GM23338 (cell line): ENCODE results near the gene TMEM217. TPM values are rescaled to one million over a fixed set of nuclear protein-coding genes. Genes with fewer than 3 reads are reported as not detected.

ENCODE experiments used
- ATAC-seq: fragments of 200-7000 bp; cut with Tn5 transposase; 3 replicates; pipeline ENCODE4 v1.9.1; 2020
- DNase-seq: peaks from one replicate; pipeline ENCODE4 v3.0.0-alpha.2; 2015; ENCODE audit warnings: low spot score
- H2AFZ ChIP-seq: fragments of 200-600 bp; sonication (generic); 2 replicates; pipeline ENCODE4 v1.8.0; 2016; ENCODE audit warnings: antibody characterized with exemption, mild to moderate bottlenecking, moderate library complexity
- H3F3A ChIP-seq: fragments of 200-600 bp; sonication (generic); replicated peaks from 2 replicates; pipeline ENCODE4 v1.8.0; 2017; ENCODE audit warnings: antibody characterized with exemption, mixed run types, low read depth
- H3K27ac ChIP-seq: fragments of 200-600 bp; sonication (generic); 2 replicates; pipeline ENCODE4 v1.6.1; 2016; ENCODE audit warnings: low read depth
- H3K27me3 ChIP-seq: fragments of 200-600 bp; sonication (generic); 2 replicates; pipeline ENCODE4 v1.8.0; 2016; ENCODE audit warnings: mild to moderate bottlenecking, mixed run types, moderate library complexity; ENCODE audit not compliant: insufficient read depth
- H3K36me3 ChIP-seq: fragments of 200-600 bp; sonication (generic); 2 replicates; pipeline ENCODE4 v1.8.0; 2016; ENCODE audit warnings: mild to moderate bottlenecking; ENCODE audit not compliant: insufficient read depth
- H3K4me1 ChIP-seq: fragments of 200-600 bp; sonication (generic); 2 replicates; pipeline ENCODE4 v1.8.0; 2016; ENCODE audit warnings: mild to moderate bottlenecking, moderate library complexity; ENCODE audit not compliant: insufficient read depth
- H3K4me2 ChIP-seq: fragments of 200-600 bp; sonication (generic); 2 replicates; pipeline ENCODE4 v1.7.1; 2017; ENCODE audit warnings: mixed run types
- H3K4me3 ChIP-seq: fragments of 200-600 bp; sonication (generic); 2 replicates; pipeline ENCODE4 v1.6.1; 2016; ENCODE audit warnings: mixed run types
- H3K79me2 ChIP-seq: fragments of 200-600 bp; sonication (generic); replicated peaks from 2 replicates; pipeline ENCODE4 v1.8.0; 2017; ENCODE audit warnings: mild to moderate bottlenecking; ENCODE audit not compliant: insufficient read depth
- H3K9me2 ChIP-seq: fragments of 200-600 bp; sonication (generic); 2 replicates; pipeline ENCODE4 v1.8.0; 2017; ENCODE audit not compliant: insufficient read depth
- H4K20me1 ChIP-seq: fragments of 200-600 bp; sonication (generic); replicated peaks from 2 replicates; pipeline ENCODE4 v1.8.0; 2017; ENCODE audit warnings: mild to moderate bottlenecking; ENCODE audit not compliant: insufficient read depth
- H3K27ac Mint-ChIP-seq: 2 replicates; pipeline ENCODE4 v1.8.0; 2020; ENCODE audit warnings: inconsistent platforms, mild to moderate bottlenecking, moderate library complexity, mixed read lengths
- H3K27me3 Mint-ChIP-seq: 3 replicates; pipeline ENCODE4 v1.8.0; 2022; ENCODE audit warnings: low read depth, mild to moderate bottlenecking, moderate library complexity, mixed read lengths, inconsistent platforms; ENCODE audit not compliant: insufficient read depth, poor library complexity
- H3K36me3 Mint-ChIP-seq: 3 replicates; pipeline ENCODE4 v1.8.0; 2021; ENCODE audit warnings: low read depth, mild to moderate bottlenecking, inconsistent platforms, moderate library complexity, mixed read lengths
- H3K4me1 Mint-ChIP-seq: 3 replicates; pipeline ENCODE4 v1.8.0; 2020; ENCODE audit warnings: mild to moderate bottlenecking, inconsistent platforms, mixed read lengths
- H3K4me3 Mint-ChIP-seq: 3 replicates; pipeline ENCODE4 v1.8.0; 2021; ENCODE audit warnings: moderate library complexity, mild to moderate bottlenecking, inconsistent platforms, mixed read lengths
- H3K9me3 Mint-ChIP-seq: 3 replicates; pipeline ENCODE4 v1.8.0; 2020; ENCODE audit warnings: moderate library complexity, mild to moderate bottlenecking, inconsistent platforms, mixed read lengths
- CREB1 ChIP-seq: fragments of 250-450 bp; sonication (Bioruptor Pico); IDR thresholded peaks from 2 replicates; pipeline ENCODE4 v1.5.0; 2020; ENCODE audit warnings: low read depth, mild to moderate bottlenecking, moderate library complexity
- EZH2 ChIP-seq: fragments of 200-600 bp; sonication (generic); IDR thresholded peaks from one replicate; pipeline ENCODE4 v1.8.0; 2017; ENCODE audit warnings: antibody characterized with exemption, mild to moderate bottlenecking, low read depth; ENCODE audit not compliant: unreplicated experiment
- EZH2phosphoT487 ChIP-seq: fragments of 200-600 bp; sonication (generic); IDR thresholded peaks from one replicate; pipeline ENCODE4 v1.8.1; 2018; ENCODE audit warnings: antibody characterized with exemption; ENCODE audit not compliant: unreplicated experiment
- JUNB ChIP-seq: IDR thresholded peaks from one replicate; pipeline ENCODE4 v1.6.1; 2016; ENCODE audit warnings: antibody characterized with exemption; ENCODE audit not compliant: unreplicated experiment
- NANOG ChIP-seq: IDR thresholded peaks from 2 replicates; pipeline ENCODE4 v1.6.1; 2016; ENCODE audit warnings: antibody characterized with exemption, borderline replicate concordance
- POLR2AphosphoS5 ChIP-seq: IDR thresholded peaks from 2 replicates; pipeline ENCODE4 v1.6.1; 2016; ENCODE audit warnings: antibody characterized with exemption, low read depth
- STAT1 ChIP-seq: IDR thresholded peaks from one replicate; pipeline ENCODE4 v1.6.1; 2016; ENCODE audit warnings: antibody characterized with exemption; ENCODE audit not compliant: unreplicated experiment
- ZNF114 ChIP-seq: fragments of 250-450 bp; sonication (Bioruptor Pico); IDR thresholded peaks from 2 replicates; pipeline ENCODE4 v1.5.0; 2020; ENCODE audit warnings: mild to moderate bottlenecking, moderate library complexity
- ZNF331 ChIP-seq: fragments of 250-450 bp; sonication (Bioruptor Pico); IDR thresholded peaks from 2 replicates; pipeline ENCODE4 v1.5.0; 2020; ENCODE audit warnings: low read depth, mild to moderate bottlenecking, moderate library complexity
- polyA plus RNA-seq: library from polyadenylated mRNA; unstranded; fragments of >200 nt; fragmentation: Nextera tagmentation; extraction: Ambion mirVana; gene quantifications from 2 replicates; pipeline ENCODE4 v1.2.1, GENCODE V29; 2016
- total RNA-seq: library from RNA; depleted of rRNA; stranded (reverse); fragments of >200 nt; shearing (Covaris generic); gene quantifications from 2 replicates; pipeline ENCODE4 v1.2.3, GENCODE V29; 2014
- TF ChIP-seq, protein P1 (sequence below), 2 experiments: fragments of 200-600 bp in 1 of 2; sonication (generic) in 1 of 2; conservative IDR thresholded peaks; 2 replicates each; pipeline versions ENCODE4 v1.5.1 to v1.6.1; 2016 to 2017; ENCODE audit warnings: antibody characterized with exemption in 2 of 2, low read depth in 2 of 2, mild to moderate bottlenecking in 2 of 2, moderate library complexity in 1 of 2
- TF ChIP-seq, protein P2 (sequence below): IDR thresholded peaks from 2 replicates; pipeline ENCODE4 v1.6.1; 2016; ENCODE audit warnings: antibody characterized with exemption
- TF ChIP-seq, protein P3 (sequence below): fragments of 250-450 bp; sonication (Bioruptor Pico); IDR thresholded peaks from 2 replicates; pipeline ENCODE4 v1.5.0; 2020; ENCODE audit warnings: mild to moderate bottlenecking, moderate library complexity
- TF ChIP-seq, protein P4 (sequence below): IDR thresholded peaks from one replicate; pipeline ENCODE4 v1.6.1; 2018; ENCODE audit warnings: antibody characterized with exemption; ENCODE audit not compliant: unreplicated experiment

TMEM217 gene
- total and polyA plus RNA-seq, 2 experiments from 2014 or later, result 1.3 TPM; not detected in 1

DNA sequence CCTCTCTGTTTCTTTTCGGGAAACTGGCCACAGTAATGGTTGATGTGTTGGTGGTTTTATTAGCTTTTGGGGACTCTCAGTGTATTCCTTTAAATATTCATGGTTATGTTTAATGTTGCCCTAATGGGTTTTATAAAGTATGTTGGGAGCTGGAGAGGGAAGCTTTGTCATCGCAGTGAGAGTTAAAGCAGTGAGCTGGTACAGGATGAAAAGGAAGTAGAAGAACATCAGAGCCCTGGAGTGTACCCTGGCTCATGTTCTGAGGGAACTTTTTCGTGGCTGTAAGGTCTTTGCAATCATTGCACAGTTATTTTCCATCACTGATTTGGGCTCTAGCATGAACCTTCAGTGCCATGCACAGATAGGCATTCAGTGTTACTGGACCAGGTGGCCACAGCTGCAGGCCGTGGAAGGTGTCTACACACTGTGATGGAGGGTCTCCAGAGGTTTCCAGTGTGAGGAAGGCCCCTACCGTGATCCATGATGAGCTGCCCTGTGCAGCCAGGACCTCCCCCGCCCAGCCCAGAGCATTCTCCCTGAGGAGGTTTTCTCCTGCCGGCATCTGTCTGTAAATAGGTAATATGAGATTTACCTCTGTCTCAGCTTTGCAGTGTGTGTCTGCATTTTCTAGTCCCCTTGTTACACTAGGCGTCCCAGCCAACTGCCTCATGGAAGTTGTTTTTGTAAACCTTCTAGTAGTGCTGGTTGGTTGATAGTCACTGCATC is 22.4 kb upstream of the TMEM217 start:
- Mint-ChIP-seq H3K4me1 (no peaks in the 10 kb centered on the region), H3K27ac (peak overlapping the region; percentile 46; the same call in 1 of the 2 replicates), H3K36me3 (peaks cover 41% of the 10 kb centered on the region), H3K9me3 (no peaks in the 10 kb centered on the region), H3K4me3 (no peak overlapping the region), H3K27me3 (no peaks in the 10 kb centered on the region)
- peaks cover 10% of the 10 kb centered on the region; the same call in 1 of the 2 replicates for H4K20me1 ChIP-seq
- TF ChIP-seq, protein P1, sequence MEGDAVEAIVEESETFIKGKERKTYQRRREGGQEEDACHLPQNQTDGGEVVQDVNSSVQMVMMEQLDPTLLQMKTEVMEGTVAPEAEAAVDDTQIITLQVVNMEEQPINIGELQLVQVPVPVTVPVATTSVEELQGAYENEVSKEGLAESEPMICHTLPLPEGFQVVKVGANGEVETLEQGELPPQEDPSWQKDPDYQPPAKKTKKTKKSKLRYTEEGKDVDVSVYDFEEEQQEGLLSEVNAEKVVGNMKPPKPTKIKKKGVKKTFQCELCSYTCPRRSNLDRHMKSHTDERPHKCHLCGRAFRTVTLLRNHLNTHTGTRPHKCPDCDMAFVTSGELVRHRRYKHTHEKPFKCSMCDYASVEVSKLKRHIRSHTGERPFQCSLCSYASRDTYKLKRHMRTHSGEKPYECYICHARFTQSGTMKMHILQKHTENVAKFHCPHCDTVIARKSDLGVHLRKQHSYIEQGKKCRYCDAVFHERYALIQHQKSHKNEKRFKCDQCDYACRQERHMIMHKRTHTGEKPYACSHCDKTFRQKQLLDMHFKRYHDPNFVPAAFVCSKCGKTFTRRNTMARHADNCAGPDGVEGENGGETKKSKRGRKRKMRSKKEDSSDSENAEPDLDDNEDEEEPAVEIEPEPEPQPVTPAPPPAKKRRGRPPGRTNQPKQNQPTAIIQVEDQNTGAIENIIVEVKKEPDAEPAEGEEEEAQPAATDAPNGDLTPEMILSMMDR (conservative IDR thresholded peaks at IDR 0.05; ENCODE audit: low read depth in 2 of 2), result no peak
- no peak for TF ChIP-seq JUNB
- TF ChIP-seq POLR2AphosphoS5, result no peak
- TF ChIP-seq EZH2phosphoT487, result no peak
- no peak for TF ChIP-seq NANOG
- no peak for TF ChIP-seq ZNF331 (CRISPR knock-in tag)
- TF ChIP-seq EZH2, result no peak
- TF ChIP-seq, protein P2, sequence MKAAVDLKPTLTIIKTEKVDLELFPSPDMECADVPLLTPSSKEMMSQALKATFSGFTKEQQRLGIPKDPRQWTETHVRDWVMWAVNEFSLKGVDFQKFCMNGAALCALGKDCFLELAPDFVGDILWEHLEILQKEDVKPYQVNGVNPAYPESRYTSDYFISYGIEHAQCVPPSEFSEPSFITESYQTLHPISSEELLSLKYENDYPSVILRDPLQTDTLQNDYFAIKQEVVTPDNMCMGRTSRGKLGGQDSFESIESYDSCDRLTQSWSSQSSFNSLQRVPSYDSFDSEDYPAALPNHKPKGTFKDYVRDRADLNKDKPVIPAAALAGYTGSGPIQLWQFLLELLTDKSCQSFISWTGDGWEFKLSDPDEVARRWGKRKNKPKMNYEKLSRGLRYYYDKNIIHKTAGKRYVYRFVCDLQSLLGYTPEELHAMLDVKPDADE, result no peak
- TF ChIP-seq, protein P3, sequence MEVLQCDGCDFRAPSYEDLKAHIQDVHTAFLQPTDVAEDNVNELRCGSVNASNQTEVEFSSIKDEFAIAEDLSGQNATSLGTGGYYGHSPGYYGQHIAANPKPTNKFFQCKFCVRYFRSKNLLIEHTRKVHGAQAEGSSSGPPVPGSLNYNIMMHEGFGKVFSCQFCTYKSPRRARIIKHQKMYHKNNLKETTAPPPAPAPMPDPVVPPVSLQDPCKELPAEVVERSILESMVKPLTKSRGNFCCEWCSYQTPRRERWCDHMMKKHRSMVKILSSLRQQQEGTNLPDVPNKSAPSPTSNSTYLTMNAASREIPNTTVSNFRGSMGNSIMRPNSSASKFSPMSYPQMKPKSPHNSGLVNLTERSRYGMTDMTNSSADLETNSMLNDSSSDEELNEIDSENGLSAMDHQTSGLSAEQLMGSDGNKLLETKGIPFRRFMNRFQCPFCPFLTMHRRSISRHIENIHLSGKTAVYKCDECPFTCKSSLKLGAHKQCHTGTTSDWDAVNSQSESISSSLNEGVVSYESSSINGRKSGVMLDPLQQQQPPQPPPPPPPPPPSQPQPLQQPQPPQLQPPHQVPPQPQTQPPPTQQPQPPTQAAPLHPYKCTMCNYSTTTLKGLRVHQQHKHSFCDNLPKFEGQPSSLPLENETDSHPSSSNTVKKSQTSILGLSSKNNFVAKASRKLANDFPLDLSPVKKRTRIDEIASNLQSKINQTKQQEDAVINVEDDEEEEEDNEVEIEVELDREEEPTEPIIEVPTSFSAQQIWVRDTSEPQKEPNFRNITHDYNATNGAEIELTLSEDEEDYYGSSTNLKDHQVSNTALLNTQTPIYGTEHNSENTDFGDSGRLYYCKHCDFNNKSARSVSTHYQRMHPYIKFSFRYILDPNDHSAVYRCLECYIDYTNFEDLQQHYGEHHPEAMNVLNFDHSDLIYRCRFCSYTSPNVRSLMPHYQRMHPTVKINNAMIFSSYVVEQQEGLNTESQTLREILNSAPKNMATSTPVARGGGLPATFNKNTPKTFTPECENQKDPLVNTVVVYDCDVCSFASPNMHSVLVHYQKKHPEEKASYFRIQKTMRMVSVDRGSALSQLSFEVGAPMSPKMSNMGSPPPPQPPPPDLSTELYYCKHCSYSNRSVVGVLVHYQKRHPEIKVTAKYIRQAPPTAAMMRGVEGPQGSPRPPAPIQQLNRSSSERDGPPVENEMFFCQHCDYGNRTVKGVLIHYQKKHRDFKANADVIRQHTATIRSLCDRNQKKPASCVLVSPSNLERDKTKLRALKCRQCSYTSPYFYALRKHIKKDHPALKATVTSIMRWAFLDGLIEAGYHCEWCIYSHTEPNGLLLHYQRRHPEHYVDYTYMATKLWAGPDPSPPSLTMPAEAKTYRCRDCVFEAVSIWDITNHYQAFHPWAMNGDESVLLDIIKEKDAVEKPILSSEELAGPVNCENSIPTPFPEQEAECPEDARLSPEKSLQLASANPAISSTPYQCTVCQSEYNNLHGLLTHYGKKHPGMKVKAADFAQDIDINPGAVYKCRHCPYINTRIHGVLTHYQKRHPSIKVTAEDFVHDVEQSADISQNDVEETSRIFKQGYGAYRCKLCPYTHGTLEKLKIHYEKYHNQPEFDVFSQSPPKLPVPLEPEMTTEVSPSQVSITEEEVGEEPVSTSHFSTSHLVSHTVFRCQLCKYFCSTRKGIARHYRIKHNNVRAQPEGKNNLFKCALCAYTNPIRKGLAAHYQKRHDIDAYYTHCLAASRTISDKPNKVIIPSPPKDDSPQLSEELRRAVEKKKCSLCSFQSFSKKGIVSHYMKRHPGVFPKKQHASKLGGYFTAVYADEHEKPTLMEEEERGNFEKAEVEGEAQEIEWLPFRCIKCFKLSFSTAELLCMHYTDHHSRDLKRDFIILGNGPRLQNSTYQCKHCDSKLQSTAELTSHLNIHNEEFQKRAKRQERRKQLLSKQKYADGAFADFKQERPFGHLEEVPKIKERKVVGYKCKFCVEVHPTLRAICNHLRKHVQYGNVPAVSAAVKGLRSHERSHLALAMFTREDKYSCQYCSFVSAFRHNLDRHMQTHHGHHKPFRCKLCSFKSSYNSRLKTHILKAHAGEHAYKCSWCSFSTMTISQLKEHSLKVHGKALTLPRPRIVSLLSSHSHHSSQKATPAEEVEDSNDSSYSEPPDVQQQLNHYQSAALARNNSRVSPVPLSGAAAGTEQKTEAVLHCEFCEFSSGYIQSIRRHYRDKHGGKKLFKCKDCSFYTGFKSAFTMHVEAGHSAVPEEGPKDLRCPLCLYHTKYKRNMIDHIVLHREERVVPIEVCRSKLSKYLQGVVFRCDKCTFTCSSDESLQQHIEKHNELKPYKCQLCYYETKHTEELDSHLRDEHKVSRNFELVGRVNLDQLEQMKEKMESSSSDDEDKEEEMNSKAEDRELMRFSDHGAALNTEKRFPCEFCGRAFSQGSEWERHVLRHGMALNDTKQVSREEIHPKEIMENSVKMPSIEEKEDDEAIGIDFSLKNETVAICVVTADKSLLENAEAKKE, result no peak
- TF ChIP-seq, protein P4, sequence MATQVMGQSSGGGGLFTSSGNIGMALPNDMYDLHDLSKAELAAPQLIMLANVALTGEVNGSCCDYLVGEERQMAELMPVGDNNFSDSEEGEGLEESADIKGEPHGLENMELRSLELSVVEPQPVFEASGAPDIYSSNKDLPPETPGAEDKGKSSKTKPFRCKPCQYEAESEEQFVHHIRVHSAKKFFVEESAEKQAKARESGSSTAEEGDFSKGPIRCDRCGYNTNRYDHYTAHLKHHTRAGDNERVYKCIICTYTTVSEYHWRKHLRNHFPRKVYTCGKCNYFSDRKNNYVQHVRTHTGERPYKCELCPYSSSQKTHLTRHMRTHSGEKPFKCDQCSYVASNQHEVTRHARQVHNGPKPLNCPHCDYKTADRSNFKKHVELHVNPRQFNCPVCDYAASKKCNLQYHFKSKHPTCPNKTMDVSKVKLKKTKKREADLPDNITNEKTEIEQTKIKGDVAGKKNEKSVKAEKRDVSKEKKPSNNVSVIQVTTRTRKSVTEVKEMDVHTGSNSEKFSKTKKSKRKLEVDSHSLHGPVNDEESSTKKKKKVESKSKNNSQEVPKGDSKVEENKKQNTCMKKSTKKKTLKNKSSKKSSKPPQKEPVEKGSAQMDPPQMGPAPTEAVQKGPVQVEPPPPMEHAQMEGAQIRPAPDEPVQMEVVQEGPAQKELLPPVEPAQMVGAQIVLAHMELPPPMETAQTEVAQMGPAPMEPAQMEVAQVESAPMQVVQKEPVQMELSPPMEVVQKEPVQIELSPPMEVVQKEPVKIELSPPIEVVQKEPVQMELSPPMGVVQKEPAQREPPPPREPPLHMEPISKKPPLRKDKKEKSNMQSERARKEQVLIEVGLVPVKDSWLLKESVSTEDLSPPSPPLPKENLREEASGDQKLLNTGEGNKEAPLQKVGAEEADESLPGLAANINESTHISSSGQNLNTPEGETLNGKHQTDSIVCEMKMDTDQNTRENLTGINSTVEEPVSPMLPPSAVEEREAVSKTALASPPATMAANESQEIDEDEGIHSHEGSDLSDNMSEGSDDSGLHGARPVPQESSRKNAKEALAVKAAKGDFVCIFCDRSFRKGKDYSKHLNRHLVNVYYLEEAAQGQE, result no peak
- TF ChIP-seq CREB1 (CRISPR knock-in tag), result no peak
- TF ChIP-seq ZNF114 (CRISPR knock-in tag), result no peak
- TF ChIP-seq STAT1, result no peak
- no peak overlapping the region for H2AFZ ChIP-seq
- no peak overlapping the region for H3K4me3 ChIP-seq
- peaks cover 18% of the 10 kb centered on the region for H3K79me2 ChIP-seq
- no peaks in the 10 kb centered on the region for H3K4me1 ChIP-seq
- no peak for DNase-seq
- no peak overlapping the region for H3K27ac ChIP-seq
- peaks cover 22% of the 10 kb centered on the region for H3K36me3 ChIP-seq
- no peak for ATAC-seq
- no peaks in the 10 kb centered on the region for H3K27me3 ChIP-seq
- no peaks in the 10 kb centered on the region for H3K9me2 ChIP-seq
- H3K4me2 ChIP-seq, result no peak overlapping the region
- no peaks in the 10 kb centered on the region for H3F3A ChIP-seq
